Uterus (tissue), 2 donors: Measurements from ENCODE around the gene STPG2.

ENCODE experiments used
- POLR2A ChIP-seq, 2 donors: fragments of 450-650 bp; IDR thresholded peaks; one replicate each; pipeline ENCODE4 v1.6.1; 2016; ENCODE audit warnings: antibody characterized with exemption in 2 of 2, mild to moderate bottlenecking in 1 of 2, moderate library complexity in 1 of 2
- TF ChIP-seq, protein P1 (sequence below), 4 experiments: fragments of 200-600 bp in 2 of 4; fragments of 450-650 bp in 2 of 4; sonication (generic) in 2 of 4; IDR thresholded peaks; one replicate each; pipeline ENCODE4 v1.5.1; 2016 to 2019; ENCODE audit warnings: antibody characterized with exemption in 4 of 4, mild to moderate bottlenecking in 2 of 4, moderate library complexity in 1 of 4

GRCh38 chr4:98170035-98170434, 26.8 kb upstream of the STPG2 start:
- TF ChIP-seq, protein P1, sequence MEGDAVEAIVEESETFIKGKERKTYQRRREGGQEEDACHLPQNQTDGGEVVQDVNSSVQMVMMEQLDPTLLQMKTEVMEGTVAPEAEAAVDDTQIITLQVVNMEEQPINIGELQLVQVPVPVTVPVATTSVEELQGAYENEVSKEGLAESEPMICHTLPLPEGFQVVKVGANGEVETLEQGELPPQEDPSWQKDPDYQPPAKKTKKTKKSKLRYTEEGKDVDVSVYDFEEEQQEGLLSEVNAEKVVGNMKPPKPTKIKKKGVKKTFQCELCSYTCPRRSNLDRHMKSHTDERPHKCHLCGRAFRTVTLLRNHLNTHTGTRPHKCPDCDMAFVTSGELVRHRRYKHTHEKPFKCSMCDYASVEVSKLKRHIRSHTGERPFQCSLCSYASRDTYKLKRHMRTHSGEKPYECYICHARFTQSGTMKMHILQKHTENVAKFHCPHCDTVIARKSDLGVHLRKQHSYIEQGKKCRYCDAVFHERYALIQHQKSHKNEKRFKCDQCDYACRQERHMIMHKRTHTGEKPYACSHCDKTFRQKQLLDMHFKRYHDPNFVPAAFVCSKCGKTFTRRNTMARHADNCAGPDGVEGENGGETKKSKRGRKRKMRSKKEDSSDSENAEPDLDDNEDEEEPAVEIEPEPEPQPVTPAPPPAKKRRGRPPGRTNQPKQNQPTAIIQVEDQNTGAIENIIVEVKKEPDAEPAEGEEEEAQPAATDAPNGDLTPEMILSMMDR (IDR thresholded peaks at IDR 0.05), result no peak
- TF ChIP-seq POLR2A (IDR thresholded peaks at IDR 0.05), result no peak
